GM18907 (cell line): ENCODE data around the gene CBX7.
A peak's percentile ranks its signal among the peaks of the same experiment; 100 is the strongest.
"Not testable (repeated sequence)": the region's sequence is repeated elsewhere in the genome, so short reads cannot be mapped to it uniquely, and the experiment has no call there.

ENCODE experiments used
- ATAC-seq: cut with Tn5 transposase; IDR thresholded peaks from one replicate; pipeline ENCODE4 v1.9.1; 2021; ENCODE audit warnings: mild to moderate bottlenecking, moderate library complexity; ENCODE audit not compliant: unreplicated experiment

The CBX7 gene

GRCh38 chr22:39174498-39175352, 22.2 kb upstream of the CBX7 start:
- no peak for ATAC-seq

- no peak for ATAC-seq
Observed at GRCh38 chr22:39173787-39174497, 21.5 kb upstream of the CBX7 start.

GRCh38 chr22:39173050-39173706, 20.7 kb upstream of the CBX7 start:
- ATAC-seq, result no peak

- ATAC-seq, result not testable (repeated sequence)
Observed at GRCh38 chr22:39172265-39173049, 20.0 kb upstream of the CBX7 start.

GRCh38 chr22:39171623-39172264, 19.3 kb upstream of the CBX7 start:
- ATAC-seq, result no peak

- ATAC-seq, result peak; percentile 68
Observed at GRCh38 chr22:39170825-39171622, 18.5 kb upstream of the CBX7 start.

GRCh38 chr22:39169797-39170466, 17.5 kb upstream of the CBX7 start:
- no peak for ATAC-seq

GRCh38 chr22:39166547-39166946, 14.1 kb upstream of the CBX7 start:
- ATAC-seq, result no peak

- ATAC-seq, result not testable (repeated sequence)
Observed at GRCh38 chr22:39156093-39156492, 3.6 kb upstream of the CBX7 start.

- no peak for ATAC-seq
Observed at GRCh38 chr22:39155421-39155820, 2.9 kb upstream of the CBX7 start.

GRCh38 chr22:39153220-39153717, 789 bp upstream of the CBX7 start:
- peak; percentile 9 for ATAC-seq

GRCh38 chr22:39152024-39152510, 413 bp downstream of the CBX7 start:
- ATAC-seq, result no peak

GRCh38 chr22:39151329-39151975, 1.0 kb downstream of the CBX7 start:
- ATAC-seq, result no peak

GRCh38 chr22:39150848-39151215, 1.6 kb downstream of the CBX7 start:
- ATAC-seq, result no peak

GRCh38 chr22:39149915-39150847, 2.3 kb downstream of the CBX7 start:
- ATAC-seq, result no peak

- ATAC-seq, result no peak
Observed at GRCh38 chr22:39148727-39149535, 3.5 kb downstream of the CBX7 start.
